Tibial artery (tissue), 4 donors: ENCODE measurements around the gene DLG2.
"Not testable (repeated sequence)": the region's sequence is repeated elsewhere in the genome, so short reads cannot be mapped to it uniquely, and the experiment has no call there.

Experiments used
- DNase-seq, 2 donors: peaks; one replicate each; pipeline ENCODE4 v3.0.0-alpha.2; 2019
- H3K27ac ChIP-seq, 2 donors: fragments of 200-600 bp; sonication (generic) in 1 of 2; 1 replicate in 1 of 2; 2 replicates in 1 of 2; pipeline ENCODE4 v1.5.1; 2018 to 2019; ENCODE audit warnings: mild to moderate bottlenecking in 1 of 2
- H3K27me3 ChIP-seq, 2 donors: fragments of 200-600 bp; sonication (generic) in 1 of 2; one replicate each; pipeline versions ENCODE4 v1.5.1 to v1.6.0; 2016 to 2019
- H3K36me3 ChIP-seq, 3 donors: fragments of 200-600 bp; sonication (generic) in 2 of 3; one replicate each; pipeline ENCODE4 v1.5.1; 2016 to 2019; ENCODE audit warnings: mild to moderate bottlenecking in 2 of 3
- H3K4me1 ChIP-seq, 4 donors: fragments of 200-600 bp; sonication (generic) in 2 of 4; 1 replicate in 3 of 4; 2 replicates in 1 of 4; pipeline ENCODE4 v1.5.1; 2016 to 2019
- H3K4me3 ChIP-seq, 2 donors: fragments of 200-600 bp; sonication (generic) in 1 of 2; 1 replicate in 1 of 2; 2 replicates in 1 of 2; pipeline ENCODE4 v1.5.1; 2018 to 2019; ENCODE audit warnings: mild to moderate bottlenecking in 2 of 2
- H3K9me3 ChIP-seq, 3 donors: fragments of 200-600 bp; sonication (generic) in 1 of 3; one replicate each; pipeline ENCODE4 v1.5.1; 2016 to 2019
- intact Hi-C: fragments of 100-400 bp; cut with DNase I; formaldehyde crosslinking; loops from one replicate; pipeline ENCODE4 v1.15.0; 2023; ENCODE audit warnings: low total_unique reads
- TF ChIP-seq, protein P1 (sequence below), 2 experiments: fragments of 200-600 bp in 1 of 2; fragments of 450-650 bp in 1 of 2; IDR thresholded peaks; one replicate each; pipeline ENCODE4 v1.5.1; 2017 to 2019; ENCODE audit warnings: antibody characterized with exemption in 2 of 2, mild to moderate bottlenecking in 1 of 2, moderate library complexity in 1 of 2

Gene DLG2

DNA sequence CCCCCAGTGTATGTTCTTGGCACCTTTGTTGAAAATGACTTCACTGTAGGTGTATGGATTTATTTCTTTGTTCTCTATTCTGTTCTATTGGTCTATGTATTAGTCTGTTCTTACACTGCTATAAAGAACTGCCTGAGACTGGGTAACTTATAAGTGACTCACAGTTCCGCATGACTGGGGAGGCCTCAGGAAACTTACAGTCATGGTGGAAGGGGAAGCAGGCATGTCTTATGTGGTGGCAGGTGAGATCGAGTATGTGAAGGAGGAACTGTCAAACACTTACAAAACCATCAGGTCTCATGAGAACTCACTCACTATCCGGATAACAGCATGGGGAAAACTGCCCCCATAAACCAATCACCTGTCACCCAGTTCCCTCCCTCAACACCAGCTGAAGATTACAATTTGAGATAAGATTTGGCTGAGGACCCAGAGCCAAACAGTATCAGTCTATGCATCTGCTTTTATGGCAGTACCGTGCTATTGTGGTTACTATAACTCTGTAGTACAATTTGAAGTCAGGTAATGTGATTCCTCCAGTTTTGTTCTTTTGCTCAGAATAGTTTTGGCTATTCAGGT, 836.2 kb downstream of the DLG2 start:
- Histone ChIP-seq H3K4me3 (no peak overlapping the region), H3K36me3 (no peaks in the 10 kb centered on the region), H3K27ac (no peak overlapping the region), H3K4me1 (no peaks in the 10 kb centered on the region), H3K9me3 (no peaks in the 10 kb centered on the region), H3K27me3 (no peaks in the 10 kb centered on the region)
- TF ChIP-seq, protein P1, sequence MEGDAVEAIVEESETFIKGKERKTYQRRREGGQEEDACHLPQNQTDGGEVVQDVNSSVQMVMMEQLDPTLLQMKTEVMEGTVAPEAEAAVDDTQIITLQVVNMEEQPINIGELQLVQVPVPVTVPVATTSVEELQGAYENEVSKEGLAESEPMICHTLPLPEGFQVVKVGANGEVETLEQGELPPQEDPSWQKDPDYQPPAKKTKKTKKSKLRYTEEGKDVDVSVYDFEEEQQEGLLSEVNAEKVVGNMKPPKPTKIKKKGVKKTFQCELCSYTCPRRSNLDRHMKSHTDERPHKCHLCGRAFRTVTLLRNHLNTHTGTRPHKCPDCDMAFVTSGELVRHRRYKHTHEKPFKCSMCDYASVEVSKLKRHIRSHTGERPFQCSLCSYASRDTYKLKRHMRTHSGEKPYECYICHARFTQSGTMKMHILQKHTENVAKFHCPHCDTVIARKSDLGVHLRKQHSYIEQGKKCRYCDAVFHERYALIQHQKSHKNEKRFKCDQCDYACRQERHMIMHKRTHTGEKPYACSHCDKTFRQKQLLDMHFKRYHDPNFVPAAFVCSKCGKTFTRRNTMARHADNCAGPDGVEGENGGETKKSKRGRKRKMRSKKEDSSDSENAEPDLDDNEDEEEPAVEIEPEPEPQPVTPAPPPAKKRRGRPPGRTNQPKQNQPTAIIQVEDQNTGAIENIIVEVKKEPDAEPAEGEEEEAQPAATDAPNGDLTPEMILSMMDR (IDR thresholded peaks at IDR 0.05) = no peak
- intact Hi-C loops = no loop called here
- DNase-seq = no peak

DNA sequence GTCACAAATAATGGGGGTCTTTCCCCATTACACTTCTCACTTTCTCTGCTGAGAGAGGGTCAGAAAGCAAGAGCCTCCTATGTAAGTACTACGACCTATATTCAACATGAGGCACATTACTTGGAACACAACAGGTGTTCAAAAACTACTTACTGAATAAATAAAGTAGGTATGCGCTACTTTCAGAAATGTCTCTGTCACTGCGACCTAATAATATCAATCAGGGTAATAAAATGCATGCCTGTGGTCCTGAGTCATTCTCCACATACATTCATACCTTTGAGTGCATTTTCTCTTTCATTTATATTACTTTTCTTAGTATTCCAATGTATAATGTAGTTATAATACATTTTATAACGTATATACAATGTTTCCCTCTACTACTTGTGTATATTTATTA, 838.9 kb downstream of the DLG2 start:
- H3K27ac ChIP-seq = no peak overlapping the region
- no peaks in the 10 kb centered on the region for H3K36me3 ChIP-seq
- DNase-seq = no peak
- TF ChIP-seq, protein P1 (IDR thresholded peaks at IDR 0.05) = no peak
- no peaks in the 10 kb centered on the region for H3K27me3 ChIP-seq
- intact Hi-C loops = no loop called here
- H3K9me3 ChIP-seq = no peaks in the 10 kb centered on the region
- no peak overlapping the region for H3K4me3 ChIP-seq
- no peaks in the 10 kb centered on the region for H3K4me1 ChIP-seq

DNA sequence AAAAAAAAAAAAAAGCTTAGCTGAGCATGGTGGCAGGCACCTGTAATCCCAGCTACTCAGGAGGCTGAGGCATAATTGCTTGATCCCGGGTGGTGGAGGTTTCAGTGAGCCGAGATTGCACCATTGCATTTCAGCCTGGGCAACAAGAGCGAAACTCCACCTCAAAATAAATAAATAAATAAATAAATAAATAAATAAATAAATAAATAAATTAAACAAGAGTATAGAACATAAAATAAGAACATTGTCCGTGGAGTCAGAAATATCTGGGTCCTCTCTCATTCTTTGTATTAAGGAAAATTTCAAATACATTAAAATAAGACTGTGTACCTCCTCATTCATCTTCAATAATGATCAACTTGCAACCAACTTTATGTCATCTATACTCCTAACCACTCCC, 843.0 kb downstream of the DLG2 start:
- H3K4me3 ChIP-seq, DNase-seq, H3K9me3 ChIP-seq, H3K36me3 ChIP-seq, H3K27me3 ChIP-seq, H3K4me1 ChIP-seq, H3K27ac ChIP-seq, intact Hi-C loops: not testable (repeated sequence)

DNA sequence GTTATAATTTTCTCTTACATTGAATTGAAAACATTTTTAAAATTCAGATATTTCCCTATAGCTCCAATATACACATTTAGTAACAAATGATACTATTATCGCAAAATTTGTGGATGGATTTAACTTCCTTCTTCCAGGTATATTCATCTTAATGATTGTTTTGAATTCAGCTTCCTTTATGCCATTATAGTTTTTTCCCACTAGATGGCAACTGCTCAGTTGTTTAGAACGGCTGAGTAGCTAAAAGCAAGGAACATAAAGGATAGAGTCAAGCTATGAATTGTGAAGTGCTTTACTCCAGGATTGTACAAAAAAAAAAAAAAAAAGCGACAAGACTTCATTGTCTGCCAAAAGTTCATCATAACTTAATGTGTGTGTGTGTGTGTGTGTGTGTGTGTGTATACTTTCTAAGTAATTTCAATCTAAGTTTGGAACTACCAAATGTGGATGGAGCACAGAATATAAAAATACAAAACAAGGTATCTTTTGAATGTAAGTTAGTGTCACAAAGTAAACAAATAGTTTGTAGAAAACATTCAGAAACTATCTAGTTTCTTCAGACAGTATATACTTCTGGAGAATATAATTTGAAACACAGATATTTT, 846.4 kb downstream of the DLG2 start:
- TF ChIP-seq, protein P1 (IDR thresholded peaks at IDR 0.05) = peak; percentile 30 to 40
- H3K4me3 ChIP-seq = no peak overlapping the region
- no peak overlapping the region for H3K27ac ChIP-seq
- no peaks in the 10 kb centered on the region for H3K4me1 ChIP-seq
- intact Hi-C loops = no loop called here
- DNase-seq = no peak
- H3K9me3 ChIP-seq = no peaks in the 10 kb centered on the region
- H3K36me3 ChIP-seq = no peaks in the 10 kb centered on the region
- no peaks in the 10 kb centered on the region for H3K27me3 ChIP-seq

DNA sequence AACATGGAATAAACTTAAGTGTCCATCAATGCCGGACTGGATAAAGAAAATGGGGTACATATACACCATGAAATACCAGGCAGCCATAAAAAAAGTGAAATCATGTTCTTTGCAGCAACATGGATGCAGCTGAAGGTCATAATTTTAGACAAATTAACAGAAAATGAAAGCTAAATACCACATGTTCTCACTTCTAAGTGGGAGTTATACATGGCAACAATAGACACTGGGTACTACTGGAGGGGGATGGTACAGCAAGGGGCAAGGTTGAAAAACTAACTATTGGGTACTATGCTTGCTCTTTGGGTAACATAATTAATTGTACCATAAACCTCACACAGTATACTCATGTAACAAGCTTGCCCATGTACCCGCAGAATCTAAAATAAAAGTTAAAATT, 851.6 kb downstream of the DLG2 start:
- peaks cover 0 to 11% (median 3%) of the 10 kb centered on the region in 3 donors for H3K9me3 ChIP-seq
- no peaks in the 10 kb centered on the region for H3K4me1 ChIP-seq
- no peak overlapping the region for H3K4me3 ChIP-seq
- TF ChIP-seq, protein P1 (IDR thresholded peaks at IDR 0.05) = no peak
- H3K27ac ChIP-seq = no peak overlapping the region
- H3K27me3 ChIP-seq = no peaks in the 10 kb centered on the region
- intact Hi-C loops = no loop called here
- DNase-seq = no peak
- no peaks in the 10 kb centered on the region for H3K36me3 ChIP-seq

DNA sequence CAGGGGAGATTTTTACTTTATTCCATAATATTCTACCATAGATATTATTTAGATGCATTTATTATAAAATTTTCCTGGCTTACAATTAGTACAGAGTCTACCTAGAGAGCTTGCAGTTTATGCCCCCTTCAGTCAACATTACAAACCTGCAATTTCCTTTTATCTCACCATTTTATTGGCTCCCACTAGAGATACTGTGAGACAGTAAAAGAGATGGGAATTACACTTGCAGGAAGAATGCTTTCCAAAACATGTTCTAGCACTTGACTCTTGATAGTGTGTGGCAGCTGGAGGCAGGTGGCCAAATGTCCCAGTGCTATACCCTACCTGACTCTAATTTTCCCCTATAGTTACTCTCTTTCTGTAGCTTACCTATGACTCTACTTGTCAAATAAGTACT, 863.2 kb downstream of the DLG2 start:
- no peak overlapping the region for H3K27ac ChIP-seq
- no peaks in the 10 kb centered on the region for H3K4me1 ChIP-seq
- intact Hi-C loops = no loop called here
- no peaks in the 10 kb centered on the region for H3K27me3 ChIP-seq
- TF ChIP-seq, protein P1 (IDR thresholded peaks at IDR 0.05) = no peak
- H3K9me3 ChIP-seq = no peaks in the 10 kb centered on the region
- no peak for DNase-seq
- no peak overlapping the region for H3K4me3 ChIP-seq
- no peaks in the 10 kb centered on the region for H3K36me3 ChIP-seq
